Gastroesophageal sphincter (tissue), 4 donors: ENCODE results near the gene RAB2B. TPM values are rescaled to one million over a fixed set of nuclear protein-coding genes. Genes with fewer than 3 reads are reported as not detected.

Experiments used
- ATAC-seq: fragments of 150-250 bp; one replicate; pipeline ENCODE4 v1.9.1; 2016; ENCODE audit warnings: mild to moderate bottlenecking, moderate library complexity
- H3K27ac ChIP-seq, 4 donors: fragments of 200-600 bp; sonication (generic) in 3 of 4; 1 replicate in 3 of 4; 2 replicates in 1 of 4; pipeline ENCODE4 v1.5.1; 2016 to 2019
- H3K27me3 ChIP-seq: fragments of 200-600 bp; sonication (generic); one replicate; pipeline ENCODE4 v1.5.1; 2019
- H3K36me3 ChIP-seq, 2 donors: fragments of 200-600 bp; sonication (generic); one replicate each; pipeline ENCODE4 v1.5.1; 2019; ENCODE audit warnings: control low read depth in 1 of 2
- H3K4me1 ChIP-seq, 3 donors: fragments of 200-600 bp; sonication (generic); 1 replicate in 2 of 3; 2 replicates in 1 of 3; pipeline ENCODE4 v1.5.1; 2016 to 2019; ENCODE audit warnings: control low read depth in 2 of 3
- H3K4me3 ChIP-seq, 2 donors: fragments of 200-600 bp; sonication (generic); one replicate each; pipeline ENCODE4 v1.5.1; 2019; ENCODE audit warnings: mild to moderate bottlenecking in 1 of 2, moderate library complexity in 1 of 2
- H3K9me3 ChIP-seq, 3 donors: fragments of 200-600 bp; sonication (generic); one replicate each; pipeline ENCODE4 v1.5.1; 2017 to 2019; ENCODE audit warnings: control low read depth in 2 of 3
- CTCF ChIP-seq, 4 experiments: fragments of 200-600 bp in 2 of 4; fragments of 450-650 bp in 2 of 4; sonication (generic) in 1 of 4; IDR thresholded peaks; one replicate each; pipeline ENCODE4 v1.5.1; 2017 to 2019; ENCODE audit warnings: antibody characterized with exemption in 4 of 4, mild to moderate bottlenecking in 2 of 4, moderate library complexity in 2 of 4
- EP300 ChIP-seq: sonication (generic); formaldehyde crosslinking; IDR thresholded peaks from one replicate; pipeline ENCODE4 v1.6.1; 2017; ENCODE audit warnings: antibody characterized with exemption, mild to moderate bottlenecking
- POLR2A ChIP-seq, 2 donors: fragments of 450-650 bp; IDR thresholded peaks; one replicate each; pipeline ENCODE4 v1.6.1; 2017; ENCODE audit warnings: antibody characterized with exemption in 2 of 2, mild to moderate bottlenecking in 2 of 2, moderate library complexity in 1 of 2
- POLR2AphosphoS5 ChIP-seq: sonication (generic); formaldehyde crosslinking; IDR thresholded peaks from one replicate; pipeline ENCODE4 v1.6.1; 2017; ENCODE audit warnings: antibody characterized with exemption
- WGBS, 2 donors: methylation state at CpG; one replicate each; pipeline ENCODE4 v1.1.5; 2018; ENCODE audit warnings: low coverage in 1 of 2; 5-methylcytosine and 5-hydroxymethylcytosine counted together
- total RNA-seq, 4 donors: library from RNA; depleted of rRNA; stranded (reverse); fragments of >200 nt; gene quantifications; one replicate each; pipeline ENCODE4 v1.1.0, GENCODE V29; 2016

Gene RAB2B
- total RNA-seq, 4 donors from 2014 or later: 28.3 to 44.8 (median 29.7) TPM

GRCh38 chr14:21494902-21495762 lies 18.4 kb upstream of the RAB2B start:
- no peak overlapping the region for H3K27ac ChIP-seq
- no peak overlapping the region for H3K4me3 ChIP-seq
- H3K27me3 ChIP-seq: no peaks in the 10 kb centered on the region
- peaks cover 0 to 100% of the 10 kb centered on the region in 2 donors for H3K36me3 ChIP-seq
- no peak for ATAC-seq
- TF ChIP-seq POLR2A (IDR thresholded peaks at IDR 0.05) (no peak), CTCF (IDR thresholded peaks at IDR 0.05) (no peak), EP300 (no peak), POLR2AphosphoS5 (no peak)
- H3K4me1 ChIP-seq: no peaks in the 10 kb centered on the region
- 33 to 67% methylated on average over 1 to 2 of the region's 2 CpGs for WGBS, 2 donors
- H3K9me3 ChIP-seq: no peaks in the 10 kb centered on the region

GRCh38 chr14:21486640-21487087 lies 9.9 kb upstream of the RAB2B start:
- no peak for TF ChIP-seq EP300
- TF ChIP-seq CTCF (IDR thresholded peaks at IDR 0.05): no peak
- no peak for TF ChIP-seq POLR2AphosphoS5
- Histone ChIP-seq H3K4me1 (peaks cover 0 to 20% (median 4%) of the 10 kb centered on the region in 3 donors), H3K4me3 (no peak overlapping the region), H3K36me3 (peaks cover 0 to 63% of the 10 kb centered on the region in 2 donors), H3K9me3 (no peaks in the 10 kb centered on the region), H3K27ac (no peak overlapping the region), H3K27me3 (no peaks in the 10 kb centered on the region)
- 53 to 80% methylated on average over 1 of the region's 1 CpG for WGBS, 2 donors
- no peak for ATAC-seq

GRCh38 chr14:21476523-21476924 lies 235 bp downstream of the RAB2B start:
- Histone ChIP-seq H3K27ac (peak overlapping the region; percentile 77 to 95 (median 92)), H3K4me3 (peak overlapping the region; percentile 52 to 90), H3K9me3 (no peaks in the 10 kb centered on the region), H3K27me3 (no peaks in the 10 kb centered on the region), H3K4me1 (peaks cover 8 to 38% (median 16%) of the 10 kb centered on the region in 3 donors), H3K36me3 (peaks cover 0 to 44% of the 10 kb centered on the region in 2 donors)
- TF ChIP-seq POLR2A (IDR thresholded peaks at IDR 0.05): no peak
- peak; percentile 61 for TF ChIP-seq POLR2AphosphoS5
- peak; percentile 85 for ATAC-seq
- 1% methylated on average over 8 of the region's 27 CpGs; no CpG with 5 or more reads in 1 of the 2 donors for WGBS, 2 donors

- Histone ChIP-seq H3K27ac (peak overlapping the region; percentile 77 to 95 (median 92)), H3K4me1 (peaks cover 8 to 38% (median 16%) of the 10 kb centered on the region in 3 donors), H3K36me3 (peaks cover 0 to 43% of the 10 kb centered on the region in 2 donors), H3K4me3 (peak overlapping the region; percentile 52 to 90), H3K27me3 (no peaks in the 10 kb centered on the region), H3K9me3 (no peaks in the 10 kb centered on the region)
- no peak for ATAC-seq
- WGBS, 2 donors: 34 to 37% methylated on average over 10 of the region's 10 CpGs
- no peak for TF ChIP-seq EP300
- TF ChIP-seq POLR2A (IDR thresholded peaks at IDR 0.05): no peak
- no peak for TF ChIP-seq CTCF (IDR thresholded peaks at IDR 0.05)
- TF ChIP-seq POLR2AphosphoS5: no peak
These were observed 814 bp downstream of the RAB2B start for GRCh38 chr14:21475767-21476522.

GRCh38 chr14:21467616-21468015 lies 9.1 kb downstream of the RAB2B start:
- Histone ChIP-seq H3K36me3 (peaks cover 12 to 78% of the 10 kb centered on the region in 2 donors), H3K27ac (no peak overlapping the region), H3K4me3 (no peak overlapping the region), H3K4me1 (no peaks in the 10 kb centered on the region), H3K27me3 (no peaks in the 10 kb centered on the region), H3K9me3 (no peaks in the 10 kb centered on the region)
- no peak for TF ChIP-seq CTCF (IDR thresholded peaks at IDR 0.05)
- no peak for TF ChIP-seq EP300
- TF ChIP-seq POLR2A (IDR thresholded peaks at IDR 0.05): no peak
- no peak for TF ChIP-seq POLR2AphosphoS5
- WGBS, 2 donors: 17 to 40% methylated on average over 1 of the region's 1 CpG
- no peak for ATAC-seq
